ENCODE measurements around the gene HKDC1.
"Not testable (repeated sequence)": the region's sequence is repeated elsewhere in the genome, so short reads cannot be mapped to it uniquely, and the experiment has no call there.

Gene HKDC1

DNA sequence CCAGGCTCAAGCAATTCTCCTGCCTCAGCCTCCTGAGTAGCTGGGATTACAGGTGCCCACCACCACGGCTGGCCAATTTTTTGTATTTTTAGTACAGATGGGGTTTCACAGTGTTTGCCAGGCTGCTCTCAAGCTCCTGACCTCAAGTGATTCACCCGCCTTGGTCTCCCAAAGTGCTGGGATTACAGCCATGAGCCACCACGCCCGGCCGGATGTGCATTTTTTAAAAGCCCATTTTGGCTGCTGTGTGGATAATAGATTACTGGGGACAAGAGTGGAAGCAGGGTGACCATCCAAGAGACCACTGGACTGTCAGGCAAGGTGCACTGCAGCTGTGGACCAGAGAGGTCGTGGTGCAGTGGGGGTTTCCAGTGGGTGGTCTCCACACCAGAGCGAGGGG, 21.4 kb downstream of the HKDC1 start:
- DNase-seq (ENCODE audit: low read depth) = no peak

DNA sequence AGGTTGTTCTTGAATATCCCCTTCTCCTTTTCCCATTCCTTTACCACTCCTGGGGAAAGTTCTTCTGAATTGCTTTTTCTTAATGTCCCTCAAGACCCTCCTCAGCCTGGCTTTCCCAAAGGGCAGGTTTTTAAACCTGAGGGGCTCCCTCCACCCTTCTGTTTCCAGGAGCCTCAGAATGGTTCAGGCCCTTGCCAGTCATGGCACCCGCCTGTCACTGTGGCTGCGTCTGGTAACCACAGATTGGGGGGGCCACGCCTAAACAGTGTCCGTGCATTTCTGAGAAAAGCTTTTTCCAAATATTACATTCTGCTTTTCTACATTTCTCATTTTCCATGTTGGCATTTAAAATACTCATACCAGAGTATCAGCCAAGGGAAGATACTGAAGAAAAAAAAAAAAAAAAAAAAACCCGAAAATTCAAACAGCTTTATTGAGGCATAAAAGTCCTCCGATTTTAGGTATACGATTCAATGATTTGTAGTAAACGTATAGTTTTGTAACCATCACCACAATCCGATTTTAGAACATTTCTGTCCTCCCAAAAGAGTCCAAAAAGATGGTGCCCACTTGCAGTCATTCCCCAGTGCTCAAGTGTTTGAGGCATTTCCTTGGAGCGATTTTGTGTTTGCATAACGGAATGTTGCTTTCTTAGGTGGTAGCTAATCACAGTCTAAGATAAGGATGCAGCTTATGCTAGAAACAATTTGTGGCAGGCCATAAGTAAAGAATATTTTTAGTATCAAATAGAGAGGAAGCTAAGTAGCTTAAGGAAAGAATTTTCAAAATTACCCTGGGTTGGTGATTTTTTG, 22.1 kb downstream of the HKDC1 start:
- no peak for DNase-seq (ENCODE audit: low read depth)

DNA sequence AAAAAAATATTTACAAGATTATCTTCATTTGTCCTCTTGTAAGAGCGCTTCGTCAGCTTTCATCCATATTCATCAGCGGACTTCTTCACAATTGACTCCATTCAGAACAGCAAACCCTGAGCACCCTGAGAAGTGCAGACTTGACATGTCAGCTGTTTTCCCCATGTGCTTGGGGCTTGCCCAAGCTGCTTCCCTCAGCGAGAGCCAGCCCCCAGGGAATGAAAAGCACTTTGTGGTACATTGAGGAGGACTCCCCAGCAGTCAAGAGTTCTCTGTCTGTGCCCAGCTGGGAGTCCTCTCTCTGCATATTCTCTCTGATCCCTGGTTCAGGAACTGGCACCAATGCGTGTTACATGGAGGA, 22.7 kb downstream of the HKDC1 start:
- no peak for DNase-seq (ENCODE audit: low read depth)

DNA sequence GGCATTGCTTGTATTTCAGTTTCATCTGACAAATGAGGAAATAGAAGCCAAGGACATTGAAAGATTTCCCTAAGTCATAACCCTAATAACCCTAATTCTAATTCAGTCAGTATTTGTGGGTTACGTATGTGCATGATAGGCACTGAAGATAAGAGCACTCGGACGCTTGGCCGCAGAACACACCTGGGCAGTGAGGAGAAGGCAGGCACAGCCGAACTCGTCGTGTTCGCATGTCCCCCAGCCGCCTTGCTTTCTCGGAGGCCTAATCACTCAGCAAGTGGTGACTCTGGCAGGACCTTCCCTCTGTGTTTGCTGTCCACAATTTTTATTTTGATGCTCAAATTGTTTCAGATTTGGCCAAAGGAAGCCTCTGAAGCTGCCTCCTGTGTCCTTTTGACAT, 23.7 kb downstream of the HKDC1 start:
- DNase-seq (ENCODE audit: low read depth) = no peak

DNA sequence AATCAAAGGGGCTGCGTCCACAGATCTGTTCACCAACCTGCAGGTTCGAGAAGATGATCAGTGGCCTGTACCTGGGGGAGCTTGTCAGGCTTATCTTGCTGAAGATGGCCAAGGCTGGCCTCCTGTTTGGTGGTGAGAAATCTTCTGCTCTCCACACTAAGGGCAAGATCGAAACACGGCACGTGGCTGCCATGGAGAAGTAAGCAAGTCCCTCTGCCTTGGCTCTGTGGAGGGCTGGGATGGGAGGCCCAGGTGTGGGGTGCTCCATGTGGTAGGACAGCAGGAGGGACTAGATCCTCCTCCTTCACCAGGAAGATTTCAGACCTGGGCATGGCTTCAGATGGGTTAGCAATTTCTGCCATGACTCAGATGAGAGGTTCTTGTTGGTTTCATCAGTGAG, 25.9 kb downstream of the HKDC1 start:
- no peak for DNase-seq (ENCODE audit: low read depth)

DNA sequence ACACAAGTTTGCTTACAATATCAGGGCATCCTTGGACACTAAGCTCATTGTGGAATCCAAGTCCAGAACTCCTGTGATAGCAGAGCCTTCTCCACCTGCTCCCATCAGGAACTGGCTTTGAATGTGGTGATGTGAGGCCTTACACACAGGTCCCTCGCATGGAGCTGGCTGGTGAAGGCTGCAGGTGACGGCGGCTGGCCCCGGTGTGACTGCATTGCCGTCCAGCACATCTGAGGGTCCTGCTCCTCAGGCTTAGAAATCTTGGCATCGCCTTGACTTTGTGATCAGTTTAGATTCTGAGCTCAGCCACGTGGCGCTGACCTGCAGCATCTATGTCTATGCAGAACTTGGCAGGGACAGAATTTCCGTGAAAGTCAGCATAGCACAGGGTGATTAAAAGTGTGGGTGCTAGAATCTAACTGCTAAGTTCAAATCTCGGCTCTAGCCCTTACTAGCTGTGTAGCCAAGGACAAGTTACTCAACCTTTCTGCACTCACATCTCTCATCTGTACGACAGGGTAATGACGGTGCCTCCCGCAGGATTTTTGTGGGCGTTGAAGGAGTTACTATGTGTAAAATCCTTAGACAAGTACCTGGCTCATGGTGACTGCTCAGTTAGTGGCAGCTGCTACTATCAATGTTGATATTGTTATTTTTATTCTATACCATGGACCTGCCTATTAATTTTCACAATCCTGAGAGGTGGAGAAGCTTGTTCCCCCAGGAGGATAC, 26.6 kb downstream of the HKDC1 start:
- no peak for DNase-seq (ENCODE audit: low read depth)

DNA sequence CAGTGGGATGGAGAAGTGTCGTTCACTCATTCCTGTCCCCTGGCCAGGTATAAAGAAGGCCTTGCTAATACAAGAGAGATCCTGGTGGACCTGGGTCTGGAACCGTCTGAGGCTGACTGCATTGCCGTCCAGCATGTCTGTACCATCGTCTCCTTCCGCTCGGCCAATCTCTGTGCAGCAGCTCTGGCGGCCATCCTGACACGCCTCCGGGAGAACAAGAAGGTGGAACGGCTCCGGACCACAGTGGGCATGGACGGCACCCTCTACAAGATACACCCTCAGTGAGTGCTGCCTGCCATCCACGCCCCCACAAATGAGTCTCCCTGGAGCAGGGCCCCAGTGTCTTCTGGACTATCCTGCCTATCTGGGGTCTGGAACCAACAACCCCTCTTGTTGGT, 27.2 kb downstream of the HKDC1 start:
- DNase-seq (ENCODE audit: low read depth) = no peak

DNA sequence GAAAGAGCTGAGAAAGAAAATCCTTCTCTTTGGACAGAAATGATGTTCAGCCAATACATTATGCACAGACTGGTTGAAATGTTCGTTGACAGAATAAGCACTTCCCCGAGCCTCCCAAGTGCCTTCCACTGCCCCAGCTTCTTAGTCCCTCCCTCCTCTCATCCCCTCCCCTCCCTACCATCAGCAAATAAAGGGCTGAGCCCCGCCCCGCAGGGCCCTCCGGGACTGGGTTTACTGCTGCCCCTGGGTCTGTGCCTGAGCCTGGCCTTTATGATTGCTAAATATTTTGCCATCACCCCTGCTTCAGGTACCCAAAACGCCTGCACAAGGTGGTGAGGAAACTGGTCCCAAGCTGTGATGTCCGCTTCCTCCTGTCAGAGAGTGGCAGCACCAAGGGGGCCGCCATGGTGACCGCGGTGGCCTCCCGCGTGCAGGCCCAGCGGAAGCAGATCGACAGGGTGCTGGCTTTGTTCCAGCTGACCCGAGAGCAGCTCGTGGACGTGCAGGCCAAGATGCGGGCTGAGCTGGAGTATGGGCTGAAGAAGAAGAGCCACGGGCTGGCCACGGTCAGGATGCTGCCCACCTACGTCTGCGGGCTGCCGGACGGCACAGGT, 28.1 kb downstream of the HKDC1 start:
- no peak for DNase-seq (ENCODE audit: low read depth)

DNA sequence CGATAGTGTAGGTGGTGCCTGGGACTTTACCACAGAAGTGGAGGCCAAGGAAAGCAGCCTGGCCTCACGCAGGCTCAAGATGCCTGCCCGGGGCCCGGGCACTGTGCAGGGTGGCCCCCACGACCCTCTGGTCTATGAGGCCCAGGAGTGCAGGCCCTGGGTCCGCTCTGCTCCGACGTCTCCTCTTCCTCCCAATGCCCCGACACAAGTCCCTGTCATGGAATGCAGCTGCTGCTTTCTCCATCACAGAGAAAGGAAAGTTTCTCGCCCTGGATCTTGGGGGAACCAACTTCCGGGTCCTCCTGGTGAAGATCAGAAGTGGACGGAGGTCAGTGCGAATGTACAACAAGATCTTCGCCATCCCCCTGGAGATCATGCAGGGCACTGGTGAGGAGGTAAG, 29.9 kb downstream of the HKDC1 start:
- no peak for DNase-seq (ENCODE audit: low read depth)

DNA sequence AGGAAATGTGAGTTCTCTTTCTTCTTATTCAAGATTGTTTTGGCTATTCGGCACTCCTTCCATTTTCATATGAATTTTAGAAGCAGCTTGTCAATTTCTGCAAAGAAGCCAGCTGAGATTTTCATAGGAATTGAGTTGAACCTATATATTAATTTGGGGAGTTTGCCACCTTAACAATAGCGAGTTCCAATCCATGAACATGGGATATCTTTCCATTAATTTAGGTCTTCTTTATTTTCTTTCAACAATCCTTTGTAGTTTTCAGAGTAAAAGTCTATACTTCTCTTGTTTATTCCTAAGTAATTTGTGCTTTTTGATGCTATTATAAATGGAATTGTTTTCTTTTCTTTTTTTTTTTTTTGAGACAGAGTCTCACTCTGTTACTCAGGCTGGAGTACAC, 31.3 kb downstream of the HKDC1 start:
- DNase-seq (ENCODE audit: low read depth) = not testable (repeated sequence)

DNA sequence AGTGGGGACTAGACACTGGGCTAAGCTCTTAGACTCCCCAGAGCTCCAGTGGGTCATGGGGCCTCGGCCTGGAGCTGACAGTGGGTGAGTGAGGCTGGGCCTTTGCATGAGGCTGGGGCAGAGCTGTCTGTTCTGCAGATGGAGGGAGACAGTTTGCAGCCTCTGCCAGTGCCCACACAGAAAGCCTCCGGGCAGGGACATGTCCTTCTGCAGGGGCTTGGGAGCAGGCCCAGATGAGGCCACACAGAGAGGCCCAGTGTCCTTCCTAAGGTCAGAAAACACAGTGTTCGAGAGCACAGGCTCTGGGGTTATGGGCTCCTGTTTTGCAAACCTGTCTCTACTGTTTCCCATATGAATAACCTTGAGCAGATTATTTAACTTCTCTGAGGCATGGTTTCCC, 33.0 kb downstream of the HKDC1 start:
- DNase-seq (ENCODE audit: low read depth) = no peak

DNA sequence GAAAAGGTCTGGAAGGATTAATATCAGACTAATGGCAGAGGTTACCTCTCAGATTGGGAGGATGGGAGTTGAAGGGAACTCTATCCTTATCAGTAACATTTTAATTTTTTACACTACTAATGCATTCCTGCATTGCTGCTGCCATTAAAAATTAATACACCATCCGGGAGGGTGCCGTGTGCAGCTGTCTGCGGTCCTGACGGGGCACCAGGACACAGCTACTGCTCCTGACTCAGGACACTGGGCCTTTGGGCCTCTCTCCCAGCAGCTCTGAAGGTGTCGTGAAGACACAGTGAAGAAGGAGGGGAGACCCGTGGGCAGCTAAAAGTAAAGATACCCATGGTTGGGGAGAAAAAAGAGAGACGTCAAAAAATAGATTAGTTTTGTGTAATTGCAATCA, 34.7 kb downstream of the HKDC1 start:
- no peak for DNase-seq (ENCODE audit: low read depth)

DNA sequence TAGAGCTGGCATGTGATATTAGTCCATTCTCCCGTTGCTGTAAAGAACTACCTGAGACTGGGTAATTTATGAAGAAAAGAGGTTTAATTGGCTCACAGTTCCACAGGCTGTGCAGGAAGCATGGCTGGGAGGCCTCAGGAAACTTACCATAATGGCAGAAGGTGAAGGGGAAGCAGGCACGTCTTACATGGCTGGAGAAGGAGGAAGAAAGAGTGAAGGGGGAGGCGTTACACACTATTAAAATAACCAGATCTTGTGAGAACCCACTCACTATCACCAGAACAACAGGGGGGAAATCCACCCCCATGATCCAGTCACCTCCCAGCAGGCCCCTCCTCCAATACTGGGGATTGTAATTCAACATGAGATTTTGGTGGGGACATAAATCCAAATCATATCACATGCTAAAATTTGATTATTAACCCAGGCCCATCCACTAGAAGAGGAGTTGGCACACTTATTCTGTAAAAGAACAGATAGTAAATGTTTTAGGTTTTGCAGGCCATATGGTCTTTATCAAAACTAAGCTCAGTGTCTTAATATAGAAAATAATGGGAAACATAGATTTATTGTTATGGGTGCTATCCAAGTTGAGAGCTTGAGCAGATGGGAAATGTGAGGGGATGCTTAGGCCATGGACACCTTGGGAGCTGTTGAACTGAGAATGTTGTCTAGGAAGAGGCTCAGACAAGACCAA, 39.6 kb downstream of the HKDC1 start:
- no peak for DNase-seq (ENCODE audit: low read depth)

DNA sequence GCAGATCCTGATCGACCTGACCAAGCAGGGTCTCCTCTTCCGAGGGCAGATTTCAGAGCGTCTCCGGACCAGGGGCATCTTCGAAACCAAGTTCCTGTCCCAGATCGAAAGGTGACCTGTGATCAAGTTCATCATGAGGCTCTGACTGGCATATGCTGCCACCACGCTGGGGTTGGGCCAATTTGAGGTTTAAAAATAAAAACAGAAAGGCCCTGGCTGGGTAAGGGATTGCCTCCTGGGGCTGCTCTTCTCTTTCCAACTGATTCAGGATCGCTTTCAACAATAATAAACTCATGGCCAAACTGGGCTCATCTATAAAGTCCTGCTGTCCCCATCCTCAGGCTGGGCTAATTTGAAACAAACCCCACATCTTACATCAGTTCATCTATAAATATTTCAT, 41.1 kb downstream of the HKDC1 start:
- no peak for DNase-seq (ENCODE audit: low read depth)

DNA sequence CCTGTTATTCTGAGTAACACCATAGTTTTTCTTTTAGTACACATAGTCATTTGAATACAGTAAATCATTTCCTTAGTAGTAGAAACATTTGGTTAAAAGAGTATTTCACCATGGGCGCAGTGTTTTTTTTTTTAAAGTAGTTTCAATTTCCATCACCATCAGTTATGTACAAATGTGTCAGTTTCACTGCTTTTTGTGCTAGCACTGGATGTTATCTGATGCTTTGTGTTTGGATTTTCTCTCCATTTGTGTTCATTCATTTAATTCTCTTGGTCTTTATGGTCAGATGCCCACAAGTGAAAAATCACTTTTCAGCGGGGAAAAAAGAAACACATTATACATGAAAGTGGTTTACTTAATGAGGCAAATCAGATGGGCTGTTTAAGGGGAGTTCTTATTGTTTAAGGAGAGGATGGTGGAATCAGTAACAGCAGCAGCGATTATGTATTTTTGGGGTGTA, 42.2 kb downstream of the HKDC1 start:
- no peak for DNase-seq (ENCODE audit: low read depth)

DNA sequence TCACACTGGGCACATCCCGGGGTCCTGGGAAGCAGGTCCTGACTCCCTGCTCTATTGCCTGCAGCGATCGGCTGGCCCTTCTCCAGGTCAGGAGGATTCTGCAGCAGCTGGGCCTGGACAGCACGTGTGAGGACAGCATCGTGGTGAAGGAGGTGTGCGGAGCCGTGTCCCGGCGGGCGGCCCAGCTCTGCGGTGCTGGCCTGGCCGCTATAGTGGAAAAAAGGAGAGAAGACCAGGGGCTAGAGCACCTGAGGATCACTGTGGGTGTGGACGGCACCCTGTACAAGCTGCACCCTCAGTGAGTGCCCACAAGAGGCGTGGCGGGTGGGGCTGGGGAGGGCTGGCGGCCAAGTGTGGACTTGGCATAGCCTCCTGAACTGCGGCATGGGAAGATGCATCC, 45.4 kb downstream of the HKDC1 start:
- DNase-seq (ENCODE audit: low read depth) = no peak

DNA sequence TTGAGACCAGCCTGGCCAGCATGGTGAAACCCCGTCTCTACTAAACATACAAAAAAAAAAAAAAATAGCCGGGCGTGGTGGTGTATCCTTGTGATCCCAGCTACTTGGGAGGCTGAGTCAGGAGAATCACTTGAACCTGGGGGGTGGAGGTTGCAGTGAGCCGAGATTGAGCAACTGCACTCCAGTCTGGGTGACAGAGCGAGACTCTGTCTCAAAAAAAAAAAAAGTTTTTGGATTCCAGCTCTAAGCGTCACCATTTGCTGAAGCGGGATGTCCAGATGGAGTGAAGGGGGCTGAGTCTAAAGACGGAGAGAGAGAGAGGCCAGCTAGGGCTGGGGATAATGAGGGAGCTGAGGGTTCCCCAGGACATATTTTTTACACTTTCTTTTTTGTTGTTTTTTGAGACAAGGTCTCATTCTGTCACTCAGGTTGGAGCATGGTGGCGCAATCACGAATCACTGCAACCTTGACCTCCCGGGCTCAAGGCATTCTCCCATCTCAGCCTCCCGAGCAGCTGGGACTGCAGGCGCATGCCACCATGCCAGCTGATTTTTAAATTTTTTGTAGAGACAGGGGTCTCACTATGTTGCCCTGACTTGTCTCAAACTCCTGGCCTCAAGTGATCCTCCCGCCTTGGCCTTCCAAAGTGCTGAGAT, 48.8 kb downstream of the HKDC1 start:
- no peak for DNase-seq (ENCODE audit: low read depth)

DNA sequence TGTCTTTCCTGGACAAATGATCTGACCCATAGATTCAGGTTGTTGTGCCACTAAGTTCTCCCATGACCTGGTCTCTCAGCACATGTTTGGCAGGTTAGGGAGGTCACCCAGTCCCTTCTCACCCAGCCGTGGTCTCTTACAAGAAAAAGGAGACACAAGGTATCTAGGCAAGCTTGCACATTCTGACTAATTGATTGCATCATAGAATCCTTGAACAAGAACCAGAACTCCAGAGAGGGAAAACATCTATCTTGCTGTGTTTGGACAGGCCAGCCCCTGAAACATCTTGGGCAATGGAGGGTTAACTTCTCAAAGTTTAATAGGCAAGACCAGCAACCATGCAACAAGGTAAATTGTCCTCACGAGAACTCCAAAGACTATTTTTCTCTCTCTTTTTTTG, 49.6 kb downstream of the HKDC1 start:
- DNase-seq (ENCODE audit: low read depth) = no peak

DNA sequence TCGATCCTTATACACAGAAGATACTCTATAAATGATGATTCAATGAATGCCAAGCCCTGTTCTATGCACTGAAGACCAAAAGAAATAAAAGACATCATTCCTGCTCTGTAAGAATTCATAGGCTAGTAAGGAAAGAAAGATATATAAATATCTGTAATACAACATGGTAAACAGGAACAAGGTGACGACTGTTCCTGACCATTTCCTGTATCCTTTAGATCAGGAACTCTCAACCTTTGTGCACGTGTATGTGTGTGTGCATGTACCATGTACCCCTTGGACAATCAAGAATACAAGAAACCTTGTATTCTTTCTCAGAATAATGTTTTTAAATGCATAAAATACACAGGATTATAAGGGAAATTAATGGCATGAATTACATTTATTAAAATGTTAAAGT, 50.9 kb downstream of the HKDC1 start:
- DNase-seq (ENCODE audit: low read depth) = no peak

DNA sequence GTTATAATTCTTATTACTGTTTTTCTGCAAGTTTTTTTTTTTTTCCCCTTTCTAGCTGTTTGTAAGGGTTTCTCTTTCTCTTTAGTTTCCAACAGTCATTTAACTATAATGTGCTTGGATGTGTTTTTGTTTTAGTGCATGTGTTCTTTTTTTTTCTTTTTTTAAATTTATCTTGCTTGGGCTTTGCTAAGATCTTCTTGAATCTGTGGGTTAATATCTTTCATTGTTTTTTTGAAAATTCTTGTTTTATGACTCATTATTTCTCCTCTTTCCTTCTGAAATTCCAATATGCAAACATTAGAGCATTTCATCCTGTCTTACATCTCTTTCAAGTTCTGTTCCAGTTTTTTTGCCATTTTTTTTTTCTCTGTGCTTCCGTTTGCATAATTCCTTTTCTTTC, 52.5 kb downstream of the HKDC1 start:
- no peak for DNase-seq (ENCODE audit: low read depth)

DNA sequence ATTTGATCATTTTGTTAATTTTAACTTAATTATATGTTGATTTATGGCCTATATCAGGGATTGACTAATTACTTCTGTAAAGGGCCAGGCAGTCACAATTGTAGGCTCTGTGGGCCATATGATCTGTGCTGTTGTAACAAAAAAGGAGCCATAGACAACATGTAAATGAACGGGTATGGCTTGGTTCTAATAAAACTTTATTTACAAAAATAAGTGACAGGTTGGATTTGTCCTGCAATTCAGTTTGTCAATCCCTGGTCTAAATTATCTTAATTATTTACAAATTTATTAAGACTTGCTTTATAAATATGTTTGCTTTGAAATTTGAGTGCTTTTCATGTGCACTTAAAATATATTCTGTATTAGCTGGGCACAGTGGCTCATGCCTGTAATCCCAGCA, 55.3 kb downstream of the HKDC1 start:
- no peak for DNase-seq (ENCODE audit: low read depth)

DNA sequence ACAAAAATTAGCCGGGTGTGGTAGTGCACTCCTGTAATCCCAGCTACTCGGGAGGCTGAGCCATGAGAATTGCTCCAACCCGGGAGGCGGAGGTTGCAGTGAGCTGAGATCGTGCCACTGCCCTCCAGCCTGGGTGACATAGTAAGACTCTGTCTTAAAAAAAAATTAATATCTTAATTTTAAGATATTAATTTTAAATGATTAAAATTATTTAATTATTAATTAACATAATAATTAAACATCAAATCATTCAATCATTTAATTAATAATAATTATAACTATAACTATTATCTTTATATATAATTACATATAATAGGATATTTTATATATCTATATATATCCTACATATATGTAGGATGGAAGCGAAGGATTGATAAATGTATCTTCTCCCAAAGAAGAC, 56.4 kb downstream of the HKDC1 start:
- no peak for DNase-seq (ENCODE audit: low read depth)
